ENCODE measurements around the gene DOK6. TPM values are rescaled to one million over a fixed set of nuclear protein-coding genes. Genes with fewer than 3 reads are reported as not detected.
"Not testable (repeated sequence)": the region's sequence is repeated elsewhere in the genome, so short reads cannot be mapped to it uniquely, and the experiment has no call there.

The DOK6 gene
- total RNA-seq (1 to 10 TPM in 3 of 7 donors, under 1 TPM in 4; 0.09 to 2.0 (median 0.89) TPM), polyA plus RNA-seq (under 1 TPM; 0.09 to 0.16 (median 0.15) TPM)
- long read RNA-seq, donor 1, full-length matches to known transcripts: 1 of 1 reads
- long read RNA-seq, donor 1, partial matches to known transcripts: 0 of 1 reads
- long read RNA-seq, donor 1, other reads (novel, unspliced or antisense): 0 of 1 reads
- long read RNA-seq, donor 2: 0 reads

DNA sequence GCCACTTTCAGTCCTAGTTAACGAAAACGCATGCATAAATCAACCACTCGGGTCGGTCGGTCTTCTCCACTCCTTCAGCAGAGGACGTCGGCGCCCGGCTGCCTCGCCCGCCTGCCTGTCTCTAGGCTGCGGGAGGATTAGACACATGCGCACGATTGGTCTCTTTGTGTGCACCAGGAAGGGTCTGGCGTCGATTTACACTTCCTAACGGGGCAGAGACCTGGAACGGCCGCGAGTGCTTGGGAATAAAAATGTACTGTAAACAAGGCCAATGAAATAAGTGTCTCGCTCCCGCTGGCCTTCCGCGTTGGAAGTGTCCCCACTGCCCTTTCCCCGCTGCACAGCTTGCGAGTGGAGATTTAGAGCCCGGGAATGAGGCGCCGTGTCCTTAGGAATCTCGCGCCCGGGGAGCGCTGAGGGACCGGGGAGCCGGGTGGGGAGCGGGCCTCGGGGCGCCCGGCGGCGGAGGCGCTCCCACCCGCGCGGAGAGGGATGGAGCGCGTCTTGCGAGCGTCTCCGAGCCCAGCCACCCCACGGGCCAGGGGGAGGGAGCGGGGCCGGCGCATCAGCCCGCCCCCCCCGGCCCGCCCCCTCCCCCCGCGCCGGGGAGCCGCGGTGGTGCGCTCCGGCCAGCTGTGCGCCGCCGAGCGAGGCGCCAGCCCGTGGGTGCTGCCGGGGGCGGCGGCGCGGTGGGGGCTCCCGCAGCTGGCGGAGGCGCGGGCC is at the start of gene DOK6:
TSS of gene DOK6 (plus strand) at position 636 of the 723 bp plus-strand sequence.
- TF ChIP-seq POLR2A (IDR thresholded peaks at IDR 0.05): no peak
- peak in 2 of 3 donors; percentile 27 to 48 for TF ChIP-seq POLR2AphosphoS5 (IDR thresholded peaks at IDR 0.05)
- TF ChIP-seq, protein P1, sequence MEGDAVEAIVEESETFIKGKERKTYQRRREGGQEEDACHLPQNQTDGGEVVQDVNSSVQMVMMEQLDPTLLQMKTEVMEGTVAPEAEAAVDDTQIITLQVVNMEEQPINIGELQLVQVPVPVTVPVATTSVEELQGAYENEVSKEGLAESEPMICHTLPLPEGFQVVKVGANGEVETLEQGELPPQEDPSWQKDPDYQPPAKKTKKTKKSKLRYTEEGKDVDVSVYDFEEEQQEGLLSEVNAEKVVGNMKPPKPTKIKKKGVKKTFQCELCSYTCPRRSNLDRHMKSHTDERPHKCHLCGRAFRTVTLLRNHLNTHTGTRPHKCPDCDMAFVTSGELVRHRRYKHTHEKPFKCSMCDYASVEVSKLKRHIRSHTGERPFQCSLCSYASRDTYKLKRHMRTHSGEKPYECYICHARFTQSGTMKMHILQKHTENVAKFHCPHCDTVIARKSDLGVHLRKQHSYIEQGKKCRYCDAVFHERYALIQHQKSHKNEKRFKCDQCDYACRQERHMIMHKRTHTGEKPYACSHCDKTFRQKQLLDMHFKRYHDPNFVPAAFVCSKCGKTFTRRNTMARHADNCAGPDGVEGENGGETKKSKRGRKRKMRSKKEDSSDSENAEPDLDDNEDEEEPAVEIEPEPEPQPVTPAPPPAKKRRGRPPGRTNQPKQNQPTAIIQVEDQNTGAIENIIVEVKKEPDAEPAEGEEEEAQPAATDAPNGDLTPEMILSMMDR (IDR thresholded peaks at IDR 0.05 in 8 of 11, conservative IDR thresholded peaks at IDR 0.05 in 3 of 11): no peak
- 2 to 9% (median 2%) methylated on average over 30 to 79 of the region's 79 CpGs for WGBS, 5 donors
- Histone ChIP-seq H3K36me3 (no peaks in the 10 kb centered on the region), H3K4me3 (peak within 1 kb of the TSS; percentile 24 to 71 (median 42)), H3K27me3 (replicated peaks in 1 of 7) (peaks cover 0 to 66% (median 20%) of the 10 kb centered on the region in 7 donors), H3K4me1 (peaks cover 0 to 23% (median 14%) of the 10 kb centered on the region in 6 donors), H3K9me3 (no peaks in the 10 kb centered on the region), H3K27ac (peak within 1 kb of the TSS in 5 of 8 donors; percentile 35 to 66 (median 54))
- DNase-seq: peak; percentile 65
- intact Hi-C loops (cut with DNase I; ENCODE audit: low total_unique reads): no loop called here

DNA sequence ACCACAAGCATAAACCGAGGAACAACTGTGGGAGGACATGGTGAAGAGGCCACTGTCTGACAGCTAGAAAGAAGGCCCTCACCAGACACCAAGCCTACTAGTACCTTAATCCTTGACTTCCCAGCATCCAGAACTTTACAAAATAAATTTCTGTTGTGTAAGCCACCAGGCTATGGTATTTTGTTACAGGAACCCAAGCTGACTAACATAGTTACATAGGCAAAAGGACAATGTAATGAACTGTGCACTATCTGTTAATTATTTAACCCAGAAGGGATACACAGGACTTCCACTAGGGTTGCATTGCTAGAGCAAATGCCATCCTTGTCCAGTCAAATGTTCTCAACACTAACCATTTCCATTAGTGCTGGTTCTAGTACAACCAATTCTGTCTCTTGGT is 47.7 kb upstream of the DOK6 start:
- 83 to 95% (median 87%) methylated on average over 1 of the region's 1 CpG for WGBS, 5 donors
- Histone ChIP-seq H3K9me3 (no peaks in the 10 kb centered on the region), H3K4me1 (no peaks in the 10 kb centered on the region), H3K36me3 (no peaks in the 10 kb centered on the region), H3K4me3 (no peak overlapping the region), H3K27ac (no peak overlapping the region), H3K27me3 (replicated peaks in 1 of 7) (no peaks in the 10 kb centered on the region)
- intact Hi-C loops (cut with DNase I; ENCODE audit: low total_unique reads): no loop called here
- no peak for TF ChIP-seq POLR2AphosphoS5 (IDR thresholded peaks at IDR 0.05)
- TF ChIP-seq, protein P1 (IDR thresholded peaks at IDR 0.05 in 8 of 11, conservative IDR thresholded peaks at IDR 0.05 in 3 of 11): no peak
- TF ChIP-seq POLR2A (IDR thresholded peaks at IDR 0.05): no peak
- DNase-seq: no peak

DNA sequence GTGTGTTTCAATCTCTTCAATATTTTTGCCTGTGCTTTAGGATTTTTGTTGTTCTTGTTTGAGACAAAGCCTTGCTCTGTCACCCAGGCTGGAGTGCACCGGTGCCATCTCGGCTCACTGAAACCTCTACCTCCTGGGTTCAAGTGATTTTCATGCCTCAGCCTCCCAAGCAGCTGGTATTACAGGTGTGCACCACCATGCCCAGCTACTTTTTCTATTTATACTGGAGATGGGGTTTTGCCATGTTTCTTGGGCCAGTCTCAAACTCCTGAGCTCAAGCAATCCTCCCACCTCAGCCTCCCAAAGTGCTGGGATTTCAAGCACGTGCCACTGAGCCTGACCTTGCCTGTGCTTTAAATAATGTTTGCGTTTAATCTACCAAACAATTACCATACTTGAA is 43.1 kb upstream of the DOK6 start:
- 81 to 87% (median 85%) methylated on average over 4 of the region's 4 CpGs for WGBS, 5 donors
- no peaks in the 10 kb centered on the region for H3K27me3 ChIP-seq (replicated peaks in 1 of 7)
- no peak overlapping the region for H3K4me3 ChIP-seq
- no peak overlapping the region for H3K27ac ChIP-seq
- intact Hi-C loops (cut with DNase I; ENCODE audit: low total_unique reads): no loop called here
- no peaks in the 10 kb centered on the region for H3K4me1 ChIP-seq
- peaks cover 0 to 22% (median 17%) of the 10 kb centered on the region in 8 donors for H3K9me3 ChIP-seq
- TF ChIP-seq, protein P1 (IDR thresholded peaks at IDR 0.05 in 8 of 11, conservative IDR thresholded peaks at IDR 0.05 in 3 of 11): no peak
- no peak for TF ChIP-seq POLR2A (IDR thresholded peaks at IDR 0.05)
- no peak for TF ChIP-seq POLR2AphosphoS5 (IDR thresholded peaks at IDR 0.05)
- DNase-seq: no peak
- no peaks in the 10 kb centered on the region for H3K36me3 ChIP-seq

DNA sequence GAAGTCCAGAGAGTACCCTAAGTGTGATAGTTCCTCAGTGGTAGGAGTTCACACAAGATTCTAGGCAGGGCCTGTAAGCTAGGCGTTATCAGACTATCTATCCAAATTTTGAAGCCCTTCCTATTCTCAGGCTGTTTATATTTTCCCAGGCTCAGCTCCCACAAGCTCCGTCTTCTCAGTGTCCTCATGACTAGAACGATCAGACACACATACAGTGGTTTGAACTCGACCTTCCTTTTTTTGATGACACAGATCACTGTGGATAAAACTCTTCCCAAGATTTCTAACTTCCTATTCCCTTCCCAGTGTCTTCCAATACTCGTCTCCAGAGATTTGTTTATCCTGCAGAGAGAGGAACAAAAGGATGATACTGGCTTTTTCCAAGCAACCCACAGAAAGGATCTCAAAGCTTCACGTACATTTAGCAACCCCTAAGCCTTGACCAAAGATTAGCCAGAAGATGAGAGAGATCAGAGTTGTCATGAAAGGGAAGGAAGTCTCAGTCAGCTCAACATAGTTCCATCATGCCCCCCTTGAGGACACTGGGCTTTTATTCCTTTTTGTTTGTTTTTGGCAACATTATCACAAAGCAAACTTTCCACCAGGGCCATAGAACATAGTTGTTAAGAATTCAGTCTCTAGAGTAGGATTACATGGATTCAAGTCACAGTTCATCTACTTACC is 42.3 kb upstream of the DOK6 start:
- intact Hi-C loops (cut with DNase I; ENCODE audit: low total_unique reads): no loop called here
- TF ChIP-seq, protein P1 (IDR thresholded peaks at IDR 0.05 in 8 of 11, conservative IDR thresholded peaks at IDR 0.05 in 3 of 11): no peak
- TF ChIP-seq POLR2AphosphoS5 (IDR thresholded peaks at IDR 0.05) (no peak), POLR2A (IDR thresholded peaks at IDR 0.05) (no peak)
- WGBS, 5 donors: 65 to 81% (median 68%) methylated on average over 6 of the region's 6 CpGs
- DNase-seq: no peak
- Histone ChIP-seq H3K9me3 (peaks cover 0 to 22% (median 17%) of the 10 kb centered on the region in 8 donors), H3K27ac (no peak overlapping the region), H3K27me3 (replicated peaks in 1 of 7) (no peaks in the 10 kb centered on the region), H3K36me3 (no peaks in the 10 kb centered on the region), H3K4me1 (no peaks in the 10 kb centered on the region), H3K4me3 (no peak overlapping the region)

DNA sequence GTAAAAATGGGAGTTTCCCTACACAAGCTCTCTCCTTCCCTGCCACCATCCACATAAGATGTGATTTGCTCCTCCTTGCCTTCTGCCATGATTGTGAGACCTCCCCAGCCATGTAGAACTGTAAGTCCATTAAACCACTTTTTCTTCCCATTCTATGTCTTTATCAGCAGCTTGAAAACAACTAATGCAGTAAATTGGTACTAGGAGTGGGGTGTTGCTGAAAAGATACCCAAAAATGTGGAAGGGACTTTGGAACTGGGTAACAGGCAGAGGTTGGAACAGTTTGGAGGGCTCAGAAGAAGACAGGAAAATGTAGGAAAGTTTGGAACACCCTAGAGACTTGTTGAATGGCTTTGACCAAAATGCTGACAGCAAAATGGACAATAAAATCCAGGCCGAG is 40.9 kb upstream of the DOK6 start:
- 71 to 94% (median 86%) methylated on average over 1 of the region's 1 CpG for WGBS, 5 donors
- H3K36me3 ChIP-seq; H3K4me1 ChIP-seq; H3K27me3 ChIP-seq (replicated peaks in 1 of 7); H3K27ac ChIP-seq; intact Hi-C loops (cut with DNase I; ENCODE audit: low total_unique reads); DNase-seq; H3K4me3 ChIP-seq: not testable (repeated sequence)
- peaks cover 0 to 22% (median 17%) of the 10 kb centered on the region in 8 donors for H3K9me3 ChIP-seq

All from spleen (tissue), 13 donors.